NT2/D1 (cell line): ENCODE results near the gene MEI4.

Experiments used
- SUZ12 ChIP-seq: IDR thresholded peaks from 2 replicates; pipeline ENCODE4 v1.6.1; 2011; ENCODE audit not compliant: insufficient read length, insufficient read depth; ENCODE audit errors: extremely low read depth
- YY1 ChIP-seq: IDR thresholded peaks from 2 replicates; pipeline ENCODE4 v1.6.1; 2011; ENCODE audit not compliant: insufficient read length, insufficient read depth
- ZNF274 ChIP-seq: IDR thresholded peaks from 2 replicates; pipeline ENCODE4 v1.6.1; 2011; ENCODE audit warnings: mild to moderate bottlenecking, low read depth, low read length

- TF ChIP-seq YY1 (no peak), SUZ12 (no peak), ZNF274 (no peak)
Measured at GRCh38 chr6:77906070-77906469, 253.2 kb downstream of the MEI4 start.
